Subcutaneous adipose tissue (tissue), 4 donors: ENCODE results near the gene SP4. TPM values are rescaled to one million over a fixed set of nuclear protein-coding genes. Genes with fewer than 3 reads are reported as not detected.

Experiments used
- total RNA-seq, 4 donors: library from RNA; depleted of rRNA; stranded (reverse); fragments of >200 nt; gene quantifications; one replicate each; pipeline ENCODE4 v1.1.0, GENCODE V29; 2016
- TF ChIP-seq, protein P1 (sequence below): fragments of 450-650 bp; IDR thresholded peaks from one replicate; pipeline ENCODE4 v1.5.1; 2016; ENCODE audit warnings: low read depth, mild to moderate bottlenecking, control low read depth, antibody characterized with exemption, moderate library complexity

SP4 gene
- 10 to 100 TPM in 2 of 4 donors, 1 to 10 TPM in 2; 7.3 to 14.6 (median 9.2) TPM for total RNA-seq

DNA sequence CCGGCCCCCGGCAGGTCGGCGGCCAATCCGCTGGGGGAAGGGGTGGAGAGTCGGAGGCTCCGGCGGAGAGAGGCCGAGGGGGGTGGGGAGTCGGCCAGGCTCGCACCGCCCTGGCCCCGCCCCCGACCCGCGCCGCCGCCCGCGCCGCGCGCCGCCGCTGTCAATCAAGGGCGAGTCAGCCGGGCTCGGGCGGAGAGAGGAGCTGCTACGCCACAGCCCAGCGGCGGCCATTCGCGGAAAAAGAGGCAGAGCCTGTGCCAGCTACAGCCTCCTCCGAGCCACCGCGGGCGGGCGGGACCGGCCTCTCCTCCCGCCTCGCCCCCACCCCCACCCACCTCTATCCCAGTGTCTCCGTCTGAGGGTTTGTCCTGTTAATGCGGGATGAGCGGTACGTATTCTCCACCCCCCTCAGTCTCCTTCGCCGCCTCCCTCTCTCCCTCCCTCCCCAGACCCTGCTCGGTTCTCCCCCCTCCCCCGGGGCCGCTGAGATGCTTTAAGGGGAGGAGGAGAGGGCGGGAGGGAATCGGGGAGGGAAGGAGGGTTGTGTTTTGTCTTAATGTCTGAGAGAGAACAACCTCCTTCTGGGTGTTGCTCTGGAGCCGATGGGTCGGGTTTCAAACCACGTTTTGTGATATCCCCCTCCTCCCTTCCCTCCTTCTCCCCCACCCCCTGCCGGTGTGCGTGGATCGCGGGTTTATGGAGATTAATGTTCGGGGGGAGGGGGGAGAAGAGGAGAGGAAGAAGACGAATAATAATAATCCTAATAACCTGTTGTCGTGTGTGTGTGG lies at the start of gene SP4:
Gene SP4 (plus strand): TSS at position 213 of the 788 bp plus-strand sequence. CDS start 169 bp downstream, at position 382.
- TF ChIP-seq, protein P1, sequence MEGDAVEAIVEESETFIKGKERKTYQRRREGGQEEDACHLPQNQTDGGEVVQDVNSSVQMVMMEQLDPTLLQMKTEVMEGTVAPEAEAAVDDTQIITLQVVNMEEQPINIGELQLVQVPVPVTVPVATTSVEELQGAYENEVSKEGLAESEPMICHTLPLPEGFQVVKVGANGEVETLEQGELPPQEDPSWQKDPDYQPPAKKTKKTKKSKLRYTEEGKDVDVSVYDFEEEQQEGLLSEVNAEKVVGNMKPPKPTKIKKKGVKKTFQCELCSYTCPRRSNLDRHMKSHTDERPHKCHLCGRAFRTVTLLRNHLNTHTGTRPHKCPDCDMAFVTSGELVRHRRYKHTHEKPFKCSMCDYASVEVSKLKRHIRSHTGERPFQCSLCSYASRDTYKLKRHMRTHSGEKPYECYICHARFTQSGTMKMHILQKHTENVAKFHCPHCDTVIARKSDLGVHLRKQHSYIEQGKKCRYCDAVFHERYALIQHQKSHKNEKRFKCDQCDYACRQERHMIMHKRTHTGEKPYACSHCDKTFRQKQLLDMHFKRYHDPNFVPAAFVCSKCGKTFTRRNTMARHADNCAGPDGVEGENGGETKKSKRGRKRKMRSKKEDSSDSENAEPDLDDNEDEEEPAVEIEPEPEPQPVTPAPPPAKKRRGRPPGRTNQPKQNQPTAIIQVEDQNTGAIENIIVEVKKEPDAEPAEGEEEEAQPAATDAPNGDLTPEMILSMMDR: no peak

- TF ChIP-seq, protein P1: no peak
These were observed 44.4 kb upstream of the SP4 start for GRCh38 chr7:21383227-21384220.

DNA sequence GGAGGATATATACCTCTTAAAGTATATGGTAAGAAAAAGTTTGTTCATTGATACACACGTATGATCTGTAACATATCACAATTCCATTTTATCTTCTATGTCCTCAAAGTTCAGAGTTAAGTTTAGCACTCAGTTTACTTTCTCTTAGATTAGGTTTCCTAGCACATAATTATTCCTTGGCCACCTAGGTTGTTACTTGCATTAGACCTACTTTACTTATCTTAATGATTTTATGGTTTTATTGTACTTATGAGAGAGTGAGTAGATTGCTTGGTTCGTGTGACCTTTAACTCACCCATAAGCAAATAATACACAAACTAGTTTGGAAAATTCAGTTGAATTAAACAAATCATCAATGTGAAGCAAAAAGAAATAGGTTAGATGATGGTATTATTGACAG lies 33.9 kb upstream of the SP4 start:
- TF ChIP-seq, protein P1: no peak

- TF ChIP-seq, protein P1: no peak
These were observed 25.9 kb upstream of the SP4 start for GRCh38 chr7:21401944-21402343.

DNA sequence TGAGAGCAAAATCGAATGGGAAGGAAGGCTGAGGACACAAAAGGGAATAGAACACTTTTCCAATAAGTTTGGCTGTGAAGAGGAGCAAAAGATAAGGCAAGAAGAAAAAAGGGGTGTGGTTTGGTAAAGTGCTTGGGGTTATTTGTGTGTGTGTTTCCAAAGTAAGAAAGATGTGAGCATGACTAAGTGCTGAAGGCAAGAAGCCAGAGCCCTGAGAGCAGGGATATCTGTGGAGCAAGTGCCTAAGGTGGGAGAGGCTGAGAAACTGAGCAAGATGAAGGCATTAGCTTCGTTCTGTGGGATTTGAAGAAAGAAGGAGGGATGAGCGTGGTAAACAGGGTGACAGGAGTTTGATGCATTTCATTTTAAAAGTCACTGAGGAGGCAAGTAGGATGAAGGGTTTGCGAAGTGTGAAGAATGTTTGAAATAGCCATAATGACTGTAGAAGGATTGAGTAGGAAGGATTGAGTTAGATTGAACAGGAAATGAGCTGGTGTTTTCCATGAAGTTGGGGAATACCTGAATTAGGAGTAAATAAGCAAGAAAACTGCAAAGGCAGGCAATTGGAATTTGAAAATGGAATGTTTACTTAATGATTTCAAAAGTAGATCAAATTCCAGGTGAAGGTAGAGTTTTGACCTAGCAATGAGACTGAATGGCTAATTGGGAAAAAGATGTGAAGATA lies 19.9 kb upstream of the SP4 start:
- TF ChIP-seq, protein P1: no peak

- TF ChIP-seq, protein P1: no peak
These were observed 19.4 kb upstream of the SP4 start for GRCh38 chr7:21408481-21408820.

DNA sequence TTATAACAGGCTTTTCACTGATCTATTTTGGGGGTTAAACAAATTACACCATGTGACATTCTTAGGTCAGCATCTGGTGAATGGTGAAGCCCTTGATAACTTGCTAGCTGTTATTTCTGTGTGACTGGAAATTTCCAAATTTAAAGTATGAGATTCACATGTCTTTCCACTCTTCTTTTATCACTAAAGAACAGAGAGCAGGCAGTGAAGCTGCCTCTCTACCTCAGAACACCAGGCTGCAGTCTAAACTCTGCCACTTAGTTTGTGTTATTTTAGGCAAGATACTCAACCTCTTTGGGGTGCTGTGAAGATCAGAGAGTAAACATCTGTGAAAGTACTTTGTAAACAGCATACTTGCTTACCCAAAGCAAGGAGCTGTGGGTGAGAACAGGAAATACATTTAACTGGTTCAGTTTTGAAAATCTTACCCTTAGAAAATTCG lies 15.5 kb upstream of the SP4 start:
- TF ChIP-seq, protein P1: no peak
